ENCODE measurements around the gene HACD2.

HACD2 gene

GRCh38 chr3:123571264-123571972 lies 13.4 kb downstream of the HACD2 start:
- no peak for DNase-seq (ENCODE audit: low read depth in 2 of 2)

GRCh38 chr3:123568875-123569274 lies 16.0 kb downstream of the HACD2 start:
- no peak for DNase-seq (ENCODE audit: low read depth in 2 of 2)

- no peak for DNase-seq (ENCODE audit: low read depth in 2 of 2)
Observed at GRCh38 chr3:123568034-123568433, 16.8 kb downstream of the HACD2 start.

GRCh38 chr3:123564056-123564455 lies 20.8 kb downstream of the HACD2 start:
- DNase-seq (ENCODE audit: low read depth in 2 of 2) = no peak

- DNase-seq (ENCODE audit: low read depth in 2 of 2) = no peak
Observed at GRCh38 chr3:123562547-123562946, 22.3 kb downstream of the HACD2 start.

GRCh38 chr3:123561188-123561587 lies 23.7 kb downstream of the HACD2 start:
- no peak for DNase-seq (ENCODE audit: low read depth in 2 of 2)

GRCh38 chr3:123559040-123559861 lies 25.6 kb downstream of the HACD2 start:
- DNase-seq (ENCODE audit: low read depth in 2 of 2) = peak; percentile 15 to 18

GRCh38 chr3:123553536-123553935 lies 31.3 kb downstream of the HACD2 start:
- DNase-seq (ENCODE audit: low read depth in 2 of 2) = no peak

- DNase-seq (ENCODE audit: low read depth in 2 of 2) = no peak
Observed at GRCh38 chr3:123552768-123553167, 32.1 kb downstream of the HACD2 start.

GRCh38 chr3:123552095-123552714 lies 32.6 kb downstream of the HACD2 start:
- DNase-seq (ENCODE audit: low read depth in 2 of 2) = no peak

- no peak for DNase-seq (ENCODE audit: low read depth in 2 of 2)
Observed at GRCh38 chr3:123547881-123548519, 36.9 kb downstream of the HACD2 start.

- DNase-seq (ENCODE audit: low read depth in 2 of 2) = peak; percentile 67 to 69
Observed at GRCh38 chr3:123546133-123546755, 38.6 kb downstream of the HACD2 start.

GRCh38 chr3:123543950-123544349 lies 40.9 kb downstream of the HACD2 start:
- DNase-seq (ENCODE audit: low read depth in 2 of 2) = no peak

GRCh38 chr3:123540285-123540684 lies 44.6 kb downstream of the HACD2 start:
- no peak for DNase-seq (ENCODE audit: low read depth in 2 of 2)

- no peak for DNase-seq (ENCODE audit: low read depth in 2 of 2)
Observed at GRCh38 chr3:123536153-123536895, 48.5 kb downstream of the HACD2 start.

- peak; percentile 17 to 23 for DNase-seq (ENCODE audit: low read depth in 2 of 2)
Observed at GRCh38 chr3:123535580-123535979, 49.3 kb downstream of the HACD2 start.

- DNase-seq (ENCODE audit: low read depth in 2 of 2) = no peak
Observed at GRCh38 chr3:123534264-123534663, 50.6 kb downstream of the HACD2 start.

GRCh38 chr3:123533554-123534159 lies 51.2 kb downstream of the HACD2 start:
- DNase-seq (ENCODE audit: low read depth in 2 of 2) = no peak

- no peak for DNase-seq (ENCODE audit: low read depth in 2 of 2)
Observed at GRCh38 chr3:123528130-123528529, 56.7 kb downstream of the HACD2 start.

GRCh38 chr3:123527046-123527445 lies 57.8 kb downstream of the HACD2 start:
- no peak for DNase-seq (ENCODE audit: low read depth in 2 of 2)

GRCh38 chr3:123526474-123526873 lies 58.4 kb downstream of the HACD2 start:
- DNase-seq (ENCODE audit: low read depth in 2 of 2) = no peak

All from fibroblast of skin of left quadriceps (primary cell).